GM12872 (cell line): ENCODE results near the gene CRABP2.
A peak's percentile ranks its signal among the peaks of the same experiment; 100 is the strongest.

Source experiments
- TF ChIP-seq, protein P1 (sequence below): IDR thresholded peaks from 3 replicates; pipeline ENCODE4 v1.5.1; 2011; ENCODE audit warnings: low read depth, mild to moderate bottlenecking, low read length, moderate library complexity; ENCODE audit not compliant: insufficient read depth

The CRABP2 gene

DNA sequence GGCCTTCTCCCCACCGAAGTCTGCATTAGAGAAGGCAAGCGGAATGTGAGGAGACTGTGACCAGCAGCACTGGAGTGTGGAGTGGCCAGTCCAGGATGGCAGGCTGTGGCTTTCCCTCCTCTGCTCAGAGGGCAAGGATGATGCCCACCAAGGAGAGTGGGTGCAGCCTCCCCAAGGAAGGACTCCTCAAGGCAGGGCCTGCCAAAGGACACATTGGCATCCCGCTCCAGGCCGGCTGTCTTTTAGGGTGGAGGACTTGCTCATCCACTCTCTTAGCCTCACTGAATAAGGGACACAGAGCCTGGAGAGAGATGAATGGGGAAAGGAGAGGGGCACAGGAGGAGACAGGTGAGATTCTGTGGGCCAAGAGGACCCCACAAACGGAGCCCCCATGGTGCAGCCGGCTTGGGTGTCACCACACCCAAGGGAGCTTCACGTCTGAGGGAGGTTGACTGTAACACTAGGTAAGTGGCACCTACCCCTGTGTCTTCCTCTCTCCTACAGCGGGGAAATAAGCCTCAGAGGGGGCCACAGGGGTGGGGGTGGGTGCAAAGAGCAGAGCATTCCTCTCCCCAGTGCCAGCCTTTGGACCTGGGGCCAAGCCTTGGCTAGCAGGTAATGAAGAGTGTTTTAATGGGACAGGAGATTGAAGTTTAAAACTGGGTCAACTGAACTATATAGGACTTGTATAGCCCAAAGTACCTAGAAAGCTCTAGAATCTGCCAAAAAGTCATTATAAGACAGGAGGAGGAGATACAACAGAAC is 24.0 kb downstream of the CRABP2 start:
- TF ChIP-seq, protein P1, sequence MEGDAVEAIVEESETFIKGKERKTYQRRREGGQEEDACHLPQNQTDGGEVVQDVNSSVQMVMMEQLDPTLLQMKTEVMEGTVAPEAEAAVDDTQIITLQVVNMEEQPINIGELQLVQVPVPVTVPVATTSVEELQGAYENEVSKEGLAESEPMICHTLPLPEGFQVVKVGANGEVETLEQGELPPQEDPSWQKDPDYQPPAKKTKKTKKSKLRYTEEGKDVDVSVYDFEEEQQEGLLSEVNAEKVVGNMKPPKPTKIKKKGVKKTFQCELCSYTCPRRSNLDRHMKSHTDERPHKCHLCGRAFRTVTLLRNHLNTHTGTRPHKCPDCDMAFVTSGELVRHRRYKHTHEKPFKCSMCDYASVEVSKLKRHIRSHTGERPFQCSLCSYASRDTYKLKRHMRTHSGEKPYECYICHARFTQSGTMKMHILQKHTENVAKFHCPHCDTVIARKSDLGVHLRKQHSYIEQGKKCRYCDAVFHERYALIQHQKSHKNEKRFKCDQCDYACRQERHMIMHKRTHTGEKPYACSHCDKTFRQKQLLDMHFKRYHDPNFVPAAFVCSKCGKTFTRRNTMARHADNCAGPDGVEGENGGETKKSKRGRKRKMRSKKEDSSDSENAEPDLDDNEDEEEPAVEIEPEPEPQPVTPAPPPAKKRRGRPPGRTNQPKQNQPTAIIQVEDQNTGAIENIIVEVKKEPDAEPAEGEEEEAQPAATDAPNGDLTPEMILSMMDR: no peak

DNA sequence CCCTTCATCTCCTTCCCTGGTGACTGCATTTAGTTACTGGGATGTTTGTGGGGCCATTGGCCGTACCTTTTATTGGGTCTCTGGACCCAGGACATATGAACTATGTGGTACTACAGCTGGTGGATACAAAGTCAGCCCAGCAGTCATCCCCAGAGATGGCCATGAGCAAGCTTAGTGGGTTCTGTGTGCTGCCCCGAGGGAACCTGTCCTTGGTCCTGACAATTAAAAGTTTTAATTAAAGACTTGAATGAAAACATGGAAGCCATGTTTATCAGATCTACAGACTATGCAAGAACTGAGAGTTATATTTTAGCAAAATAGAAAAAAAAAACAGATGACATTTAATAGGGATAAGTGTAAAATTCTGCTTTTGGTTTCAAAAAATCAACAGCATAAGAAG is 25.3 kb downstream of the CRABP2 start:
- TF ChIP-seq, protein P1: no peak

DNA sequence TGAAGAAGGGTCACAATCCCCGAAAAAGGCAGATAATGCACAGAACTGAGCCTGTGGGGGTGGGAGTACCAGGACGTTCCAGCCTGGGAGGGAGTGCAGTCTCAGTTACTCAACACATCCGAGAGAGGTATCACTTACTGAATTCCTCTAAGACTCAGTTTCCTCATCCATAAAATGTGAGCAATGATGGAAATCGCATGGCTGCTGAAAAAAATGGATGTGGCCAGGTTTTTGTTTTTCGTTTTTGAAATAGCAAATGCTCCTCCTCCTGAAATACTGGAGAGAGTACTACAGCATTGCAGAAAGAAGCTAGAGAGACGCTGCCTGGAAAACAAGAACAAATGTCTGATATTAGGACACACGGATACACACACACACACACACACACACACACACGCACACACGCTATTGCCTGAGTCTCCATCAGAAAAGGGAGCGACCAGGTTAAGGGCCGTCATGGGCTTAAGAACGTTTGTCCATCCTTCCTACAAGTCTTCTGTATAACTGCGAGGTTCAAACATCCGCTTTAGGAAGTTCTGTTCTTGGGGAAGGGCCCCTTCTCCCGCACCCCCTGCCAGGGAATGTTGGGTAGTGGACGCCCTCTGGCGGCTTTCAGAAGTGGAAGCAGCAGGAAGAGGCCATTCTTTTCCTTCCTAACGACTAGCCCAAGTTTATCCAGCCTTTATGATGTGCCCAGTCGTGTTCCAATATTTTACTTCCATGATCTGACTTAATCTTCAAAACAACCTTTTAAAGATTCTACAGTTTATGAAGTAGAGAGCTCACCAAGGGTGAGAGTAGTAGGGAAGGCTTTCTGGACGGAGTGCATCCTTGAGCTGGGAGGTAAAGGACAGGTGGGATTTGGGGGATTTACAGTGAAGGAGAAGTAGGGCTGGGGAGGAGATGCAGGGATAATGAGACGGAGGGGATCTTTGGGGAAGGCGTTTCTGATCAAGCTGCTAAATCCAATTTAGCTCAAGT is 27.5 kb downstream of the CRABP2 start:
- TF ChIP-seq, protein P1: peak; percentile 83

DNA sequence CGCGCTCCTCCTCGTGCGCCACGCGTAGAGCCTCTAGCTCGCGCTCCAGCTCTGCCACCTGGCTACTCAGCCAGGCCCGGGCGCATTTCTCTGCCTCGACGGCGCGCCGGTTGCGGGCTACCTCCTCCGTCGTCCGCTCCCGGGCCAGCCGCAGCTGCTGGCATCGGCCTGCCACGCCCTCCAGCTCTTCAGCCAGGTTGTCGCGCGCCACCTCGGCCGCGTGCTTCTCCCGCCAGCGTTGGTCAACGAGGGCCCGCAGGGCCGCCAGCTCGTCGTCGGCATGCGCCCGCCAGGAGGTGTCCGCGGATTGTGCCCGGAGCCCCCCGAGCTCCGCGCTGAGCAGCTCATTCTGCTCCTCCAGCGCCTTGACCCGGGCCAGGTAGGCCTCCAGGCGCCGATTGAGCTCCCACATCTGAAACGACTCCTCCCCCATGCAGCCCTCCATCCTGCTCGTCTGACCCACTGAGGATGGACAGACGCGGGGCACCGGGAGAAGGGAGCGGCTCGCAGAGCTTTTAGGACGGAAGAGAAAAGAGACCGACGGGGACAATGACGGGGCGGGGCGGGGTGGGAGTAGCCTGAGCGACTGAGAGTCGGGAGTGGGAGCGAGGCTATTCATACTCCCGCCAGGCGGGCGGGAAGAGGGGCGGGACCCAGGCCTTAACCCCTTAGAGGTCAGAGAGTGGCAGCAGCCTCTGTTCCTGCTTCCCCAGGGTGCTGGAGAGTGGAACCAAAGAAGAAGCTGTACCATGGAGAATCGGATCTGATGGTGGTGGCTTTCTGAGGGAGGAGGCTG is 28.4 kb downstream of the CRABP2 start, which contains the start of gene NES:
Gene NES, minus strand, starts transcription at position 588 of the 796 bp plus-strand sequence. Its CDS starts 143 bp downstream, at position 445.
- TF ChIP-seq, protein P1: no peak

DNA sequence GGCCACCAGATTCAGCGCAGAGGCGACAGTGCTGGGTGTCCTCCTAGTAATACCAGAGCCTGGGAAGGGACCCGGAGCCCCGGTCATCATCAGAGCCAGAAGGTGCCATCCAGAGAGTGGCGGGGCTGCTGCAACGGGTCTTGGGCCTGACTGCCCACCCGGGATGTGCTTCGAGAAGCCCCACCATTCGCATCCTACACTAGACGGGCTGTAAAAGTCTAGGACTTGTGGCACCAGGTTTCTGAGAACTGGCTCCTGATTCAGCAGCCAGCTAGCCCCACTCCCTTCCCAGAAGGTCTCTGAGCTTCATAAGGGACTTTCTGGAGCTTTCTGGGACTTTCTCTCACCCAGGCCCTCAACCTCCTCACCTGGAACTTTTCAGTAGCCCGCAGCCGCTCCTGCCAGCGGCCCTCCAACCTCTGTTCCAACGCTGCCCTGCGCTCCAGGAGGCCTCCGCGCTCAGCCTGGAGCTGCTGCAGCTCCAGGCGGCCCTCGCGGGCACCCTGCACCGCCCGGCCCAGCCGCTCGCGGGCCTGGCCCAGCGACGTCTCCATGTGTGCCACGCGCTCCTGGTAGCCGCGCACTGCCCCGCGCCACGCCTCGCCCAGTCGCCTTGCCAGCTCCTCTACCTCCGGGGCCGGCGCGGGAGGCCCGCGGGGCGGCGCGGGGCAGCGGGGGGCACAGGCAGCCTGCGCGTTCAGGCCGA is 29.1 kb downstream of the CRABP2 start:
- TF ChIP-seq, protein P1: no peak

DNA sequence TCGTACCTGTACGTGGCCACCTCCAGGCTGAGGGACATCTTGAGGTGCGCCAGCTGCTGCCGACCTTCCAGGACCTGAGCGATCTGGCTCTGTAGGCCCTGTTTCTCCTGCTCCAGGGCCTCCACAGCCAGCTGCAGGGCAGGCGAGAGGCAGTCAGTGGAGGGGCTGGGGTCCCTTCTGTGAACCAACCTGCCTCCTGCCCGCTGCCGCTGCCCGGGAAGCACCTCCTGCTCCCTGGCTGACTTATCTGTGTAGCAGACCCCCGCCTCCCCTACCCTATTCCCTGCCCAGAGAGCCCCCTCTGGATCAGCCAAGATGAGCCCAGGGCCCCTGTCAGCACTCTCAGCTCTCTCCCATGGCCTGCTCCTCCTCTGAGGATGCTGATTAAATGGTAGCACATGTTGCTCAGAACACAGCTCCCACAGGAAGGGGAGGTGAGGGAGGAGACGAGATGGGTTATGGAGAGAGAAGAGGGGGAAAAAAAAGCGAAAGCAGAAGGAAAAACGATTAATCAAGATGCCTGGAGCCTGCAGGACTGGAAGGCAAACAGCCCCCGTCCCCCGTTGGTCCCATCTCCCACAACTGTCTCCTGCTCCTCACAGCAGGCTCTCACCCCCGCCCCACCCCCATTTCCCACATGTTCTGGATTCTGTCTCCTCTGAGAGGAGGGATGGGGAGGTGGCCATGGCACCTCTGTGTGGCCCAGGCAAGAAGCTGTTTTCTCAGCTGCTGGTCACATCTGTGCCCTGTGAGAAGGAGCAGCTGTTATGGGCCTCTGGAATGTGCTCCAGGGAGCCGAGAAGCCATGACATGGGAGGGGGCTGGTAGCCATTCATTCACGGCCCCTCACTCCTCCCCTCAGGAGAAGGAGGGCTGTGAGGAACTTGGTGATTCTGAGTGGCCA is 29.9 kb downstream of the CRABP2 start:
- TF ChIP-seq, protein P1: no peak
